GM10248 (cell line): ENCODE results near the gene ZNF557.

Source experiments
- CTCF ChIA-PET: fragments of 300-600 bp; sonication (Branson Sonifier 250); formaldehyde crosslinking; extraction: SDS; loops from one replicate; lab custom pipeline; 2021; ENCODE audit warnings: antibody characterized with exemption; lab: Yijun Ruan, JAX
- POLR2A ChIA-PET: fragments of 350-650 bp; sonication (Branson Sonifier 250); formaldehyde crosslinking; extraction: SDS; loops from one replicate; lab custom pipeline; 2020; ENCODE audit warnings: antibody characterized with exemption; lab: Yijun Ruan, JAX
- DNase-seq: peaks from one replicate; pipeline ENCODE4 v3.0.0; 2012; ENCODE audit errors: extremely low spot score
- TF ChIP-seq, protein P1 (sequence below): IDR thresholded peaks from 2 replicates; pipeline ENCODE4 v1.5.1; 2012; ENCODE audit warnings: mild to moderate bottlenecking, low read depth; ENCODE audit errors: extremely low read depth, missing control alignments, control extremely low read depth

ZNF557 gene

DNA sequence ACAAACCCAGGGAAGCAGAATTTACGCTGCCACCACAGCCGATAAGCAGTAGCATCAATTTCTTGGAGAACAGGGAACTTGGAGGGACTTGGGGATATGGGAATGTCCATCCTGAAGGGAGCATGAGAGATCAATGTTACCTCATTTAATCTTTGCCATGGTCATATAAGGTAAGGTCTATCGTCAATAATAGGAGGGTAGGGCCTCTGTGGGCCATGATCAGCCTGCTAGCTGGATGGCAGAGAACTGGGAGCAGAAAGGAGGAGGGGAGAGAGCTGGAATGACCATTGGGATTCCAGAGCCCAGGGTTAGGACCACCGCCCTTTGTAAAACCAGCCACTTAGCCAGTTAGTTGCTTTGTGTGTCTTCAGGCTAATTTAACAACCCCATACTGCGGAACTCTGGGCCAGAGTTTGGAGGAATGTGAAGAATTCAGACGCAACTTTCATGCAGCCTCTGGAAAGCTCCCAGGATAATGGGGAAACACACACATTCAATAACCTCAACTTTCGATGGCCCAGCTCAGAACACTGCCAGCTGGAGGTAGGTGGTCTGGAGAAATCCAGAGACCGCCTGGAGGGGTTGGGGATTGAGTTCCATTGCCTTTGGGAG, 40.3 kb downstream of the ZNF557 start:
- TF ChIP-seq, protein P1, sequence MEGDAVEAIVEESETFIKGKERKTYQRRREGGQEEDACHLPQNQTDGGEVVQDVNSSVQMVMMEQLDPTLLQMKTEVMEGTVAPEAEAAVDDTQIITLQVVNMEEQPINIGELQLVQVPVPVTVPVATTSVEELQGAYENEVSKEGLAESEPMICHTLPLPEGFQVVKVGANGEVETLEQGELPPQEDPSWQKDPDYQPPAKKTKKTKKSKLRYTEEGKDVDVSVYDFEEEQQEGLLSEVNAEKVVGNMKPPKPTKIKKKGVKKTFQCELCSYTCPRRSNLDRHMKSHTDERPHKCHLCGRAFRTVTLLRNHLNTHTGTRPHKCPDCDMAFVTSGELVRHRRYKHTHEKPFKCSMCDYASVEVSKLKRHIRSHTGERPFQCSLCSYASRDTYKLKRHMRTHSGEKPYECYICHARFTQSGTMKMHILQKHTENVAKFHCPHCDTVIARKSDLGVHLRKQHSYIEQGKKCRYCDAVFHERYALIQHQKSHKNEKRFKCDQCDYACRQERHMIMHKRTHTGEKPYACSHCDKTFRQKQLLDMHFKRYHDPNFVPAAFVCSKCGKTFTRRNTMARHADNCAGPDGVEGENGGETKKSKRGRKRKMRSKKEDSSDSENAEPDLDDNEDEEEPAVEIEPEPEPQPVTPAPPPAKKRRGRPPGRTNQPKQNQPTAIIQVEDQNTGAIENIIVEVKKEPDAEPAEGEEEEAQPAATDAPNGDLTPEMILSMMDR, result no peak
- ChIA-PET POLR2A (no interaction called here), CTCF (interaction anchor here (0.8 to 1.7 kb wide), 3 partner anchors 10 to 271 kb away, joined by 3 to 8 read pairs (median 3); no protein-coding TSS in a partner anchor)
- DNase-seq, result no peak

DNA sequence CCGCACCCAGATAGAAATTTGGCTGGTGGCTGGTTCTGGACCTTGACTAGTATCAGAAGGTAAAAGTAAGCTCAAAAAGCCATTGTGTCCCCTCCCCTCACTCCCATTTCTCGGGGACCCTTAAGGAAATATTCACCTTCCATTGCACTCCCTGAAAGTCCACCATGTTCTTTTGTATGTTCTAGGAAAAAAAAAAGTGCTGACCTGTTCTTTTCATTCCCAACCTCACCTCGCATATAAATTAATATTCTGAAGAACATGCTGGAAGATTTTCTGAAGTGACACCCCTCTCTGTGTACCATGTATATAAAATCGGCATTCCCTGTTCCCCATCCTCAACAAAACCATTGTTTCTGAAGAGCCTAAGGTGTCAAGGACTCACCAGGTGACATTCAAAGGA, 43.2 kb downstream of the ZNF557 start:
- POLR2A ChIA-PET, result no interaction called here
- CTCF ChIA-PET, result no interaction called here
- TF ChIP-seq, protein P1, result no peak
- DNase-seq, result no peak

DNA sequence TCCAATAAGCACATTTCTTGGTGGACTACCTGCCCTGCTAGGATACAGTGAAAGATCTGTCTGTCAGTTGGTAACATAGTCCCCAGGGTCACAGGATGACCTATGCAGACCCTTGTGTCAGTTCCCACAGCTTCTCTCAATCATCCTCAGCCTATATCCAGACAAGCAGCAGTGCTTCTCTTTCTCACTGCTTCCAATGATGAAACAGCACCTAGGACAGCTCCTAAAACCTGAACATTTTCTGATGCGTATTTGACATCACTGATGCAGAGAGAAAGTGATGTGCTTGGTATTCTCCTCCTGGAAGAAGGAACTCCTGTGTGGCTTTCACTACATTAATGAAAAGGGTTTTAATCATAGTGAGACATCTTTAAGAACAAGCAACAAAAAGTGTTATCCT, 43.7 kb downstream of the ZNF557 start:
- no peak for DNase-seq
- CTCF ChIA-PET, result no interaction called here
- TF ChIP-seq, protein P1, result no peak
- POLR2A ChIA-PET, result interaction anchor here (0.7 kb wide), 1 partner anchor 100 kb away, joined by 9 read pairs; no protein-coding TSS in a partner anchor

DNA sequence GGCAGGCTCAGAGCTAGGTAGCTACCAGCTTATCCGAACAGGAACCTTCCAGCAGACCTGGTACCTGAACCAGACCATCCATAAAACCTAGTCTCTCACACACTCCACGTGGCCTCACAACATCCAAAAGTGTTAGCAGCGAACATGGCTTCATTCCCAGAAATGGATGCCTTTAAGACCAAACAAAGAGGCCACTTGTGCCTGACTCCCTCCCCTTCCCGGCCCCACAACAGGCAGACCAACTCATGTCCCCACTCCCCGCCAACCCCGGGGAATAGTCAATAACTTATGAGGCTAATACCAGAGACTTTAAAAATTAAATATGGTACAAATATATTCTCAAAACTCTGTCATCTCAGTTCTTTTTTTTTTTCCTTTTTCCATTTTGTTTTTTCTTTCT, 46.2 kb downstream of the ZNF557 start:
- CTCF ChIA-PET, result no interaction called here

DNA sequence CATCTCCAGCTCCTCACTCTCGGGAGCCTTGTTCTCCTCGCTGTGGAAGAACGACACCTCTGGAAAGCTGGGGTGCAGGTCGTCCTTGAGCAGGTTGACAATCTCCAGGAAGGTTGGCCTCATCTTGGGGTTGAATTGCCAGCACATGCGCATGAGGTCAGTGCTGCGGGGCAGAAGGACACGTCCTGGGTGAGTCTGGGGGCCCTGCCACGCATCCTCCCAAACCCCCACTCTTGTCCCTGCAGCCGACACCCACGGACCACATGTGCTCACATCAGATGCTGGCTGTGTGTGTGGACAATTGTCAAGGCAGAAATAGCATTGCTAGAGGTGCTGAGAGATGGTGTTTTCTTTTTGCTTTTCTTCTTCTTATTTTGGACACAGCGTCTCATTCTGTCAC, 47.7 kb downstream of the ZNF557 start:
- CTCF ChIA-PET, result no interaction called here
- POLR2A ChIA-PET, result no interaction called here
- DNase-seq, result no peak
- TF ChIP-seq, protein P1, result no peak

More for the DNA sequence above, 46.2 kb downstream of the ZNF557 start:
- DNase-seq, result no peak
- POLR2A ChIA-PET, result no interaction called here
- TF ChIP-seq, protein P1, result no peak

DNA sequence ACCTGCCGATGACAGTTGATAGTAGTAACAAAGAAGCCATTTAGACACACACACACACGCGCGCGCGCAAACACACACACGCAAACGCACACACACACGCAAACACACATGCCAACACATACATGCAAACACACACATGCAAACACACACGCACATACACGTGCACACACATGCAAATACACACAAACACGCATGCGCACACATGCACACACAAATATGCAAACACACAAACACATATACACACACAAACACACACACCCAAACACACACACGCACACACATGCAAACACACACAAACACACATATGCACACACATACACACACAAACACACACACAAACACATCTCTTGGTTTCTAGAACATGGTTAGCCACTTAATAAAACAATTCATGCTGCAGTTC, 50.1 kb downstream of the ZNF557 start:
- DNase-seq, result no peak
- POLR2A ChIA-PET, result no interaction called here
- TF ChIP-seq, protein P1, result no peak
- CTCF ChIA-PET, result no interaction called here
